ENCODE results near the gene COL4A3.

GRCh38 chr2:227125506-227125905, 38.9 kb upstream of the COL4A3 start:
- TF ChIP-seq CTCF (IDR thresholded peaks at IDR 0.05), result no peak
- TF ChIP-seq POLR2A (IDR thresholded peaks at IDR 0.05), result no peak
